NCI-H2227 treated with DMSO at 0.1 percent for 48 hours (cell line): ENCODE results near the gene CCDC57.

Source experiments
- DNase-seq: peaks from one replicate; lab custom pipeline; 2025; lab: John Stamatoyannopoulos, UW

CCDC57 gene

GRCh38 chr17:82246040-82246364 lies 33.4 kb upstream of the CCDC57 start:
- no peak for DNase-seq

DNA sequence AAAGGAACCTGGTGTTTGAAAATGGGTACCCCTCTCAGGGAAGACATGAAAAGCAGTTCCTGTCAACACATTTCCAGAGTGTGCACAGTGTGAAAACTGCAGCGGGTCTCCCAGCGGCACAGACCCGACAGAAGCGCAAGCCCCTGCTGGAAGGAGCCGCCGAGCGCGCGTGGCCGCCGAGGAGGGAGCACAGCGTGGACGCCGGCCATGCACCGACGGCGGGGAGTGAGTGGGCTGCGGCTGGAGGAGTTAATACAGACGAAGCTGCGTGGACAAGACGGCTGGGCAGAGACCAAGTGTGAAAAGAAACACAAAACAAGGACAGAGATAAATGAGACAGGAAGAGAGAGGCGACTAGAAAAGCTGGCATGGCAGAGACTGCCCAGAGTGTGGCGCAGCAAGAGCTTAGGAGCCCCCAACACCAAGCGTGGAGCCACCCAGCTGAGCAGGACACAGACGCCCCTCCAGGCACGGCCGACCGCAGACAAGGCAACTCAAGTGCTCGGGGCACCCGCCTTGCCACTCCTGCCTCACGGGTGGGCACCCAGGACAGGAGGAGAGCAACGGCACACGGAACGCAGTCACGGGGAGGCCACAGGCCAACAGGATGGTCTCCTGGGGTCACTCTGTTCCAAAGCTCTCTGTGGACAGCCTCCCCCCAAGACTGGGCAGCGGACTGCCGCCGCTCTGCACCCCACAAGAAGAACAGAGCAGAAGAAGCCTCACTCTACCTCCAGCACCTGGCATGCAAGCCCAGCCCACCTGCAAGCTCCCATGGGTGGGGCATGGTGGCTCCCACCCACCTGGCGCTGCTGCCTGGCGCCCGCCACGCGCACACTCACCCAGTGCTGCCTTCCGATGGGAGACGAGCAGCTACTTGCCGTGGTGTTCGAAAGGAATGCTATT lies 32.7 kb upstream of the CCDC57 start:
- DNase-seq: no peak

GRCh38 chr17:82244413-82245133 lies 31.9 kb upstream of the CCDC57 start:
- DNase-seq: no peak

DNA sequence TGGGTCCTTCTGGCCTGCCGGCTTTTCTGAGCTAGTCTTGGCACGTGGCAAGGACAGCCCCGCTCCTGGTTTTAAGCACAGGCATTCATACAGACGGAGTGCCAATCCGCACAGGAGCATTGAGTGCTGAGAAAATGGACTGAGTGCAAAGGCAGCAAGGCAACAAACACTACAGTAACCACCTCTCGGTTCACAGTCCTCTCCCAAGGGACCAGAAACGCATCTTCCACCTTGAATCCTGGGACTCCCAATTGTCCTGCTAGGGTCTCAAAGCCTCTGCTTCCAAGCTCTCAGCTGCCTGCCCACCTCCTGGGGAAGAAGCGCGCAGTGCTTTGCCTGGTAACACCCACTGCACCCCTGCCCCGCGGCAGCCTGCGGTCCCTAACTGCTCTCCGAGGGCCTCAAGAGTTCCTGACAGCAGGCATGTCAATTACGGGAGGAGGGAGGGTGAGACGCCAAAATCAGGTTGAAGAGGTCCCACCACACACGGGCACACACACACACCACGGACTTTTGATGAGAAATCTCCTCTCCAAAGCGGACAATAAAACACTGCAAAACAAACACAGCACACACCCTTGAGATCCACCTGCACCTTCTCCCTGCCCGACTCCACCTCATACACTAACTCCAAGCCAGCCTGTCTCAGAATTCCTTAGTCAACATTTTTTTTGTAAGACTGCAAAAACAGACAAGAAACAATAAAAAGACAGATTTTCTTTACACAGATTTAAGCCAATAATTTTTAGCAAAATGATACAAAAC lies 31.2 kb upstream of the CCDC57 start:
- no peak for DNase-seq

DNA sequence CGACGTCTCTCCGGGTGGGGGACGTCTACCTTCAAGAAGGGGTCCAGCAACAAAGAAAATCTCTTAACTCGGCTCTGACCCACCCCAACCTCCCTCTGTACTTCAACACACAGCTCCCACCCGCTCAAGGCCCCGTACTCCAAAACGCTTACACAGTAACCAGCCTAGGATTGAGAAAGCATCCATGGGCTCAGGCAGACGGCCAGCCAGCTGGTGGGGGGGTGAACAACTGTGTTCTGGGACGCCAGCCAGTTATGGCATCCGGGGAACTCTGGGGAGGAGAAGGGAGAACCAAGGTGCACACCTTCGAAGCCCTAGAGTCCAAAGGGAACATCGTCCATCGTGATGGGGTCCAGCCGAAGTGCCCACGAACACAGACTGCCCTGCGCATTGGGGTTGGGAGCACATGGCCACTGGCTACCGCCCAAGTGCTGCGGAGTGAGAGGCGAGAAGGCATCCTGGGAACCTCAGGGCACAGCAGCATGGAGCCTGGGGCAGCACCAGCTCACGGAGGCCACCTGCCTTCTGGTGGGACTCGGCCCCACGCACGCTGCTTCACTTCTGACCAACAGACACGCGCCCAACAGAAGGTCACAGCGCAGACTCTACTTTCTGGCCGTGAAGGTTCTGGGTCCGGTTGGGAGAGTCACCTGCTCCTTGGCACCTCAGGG lies 30.5 kb upstream of the CCDC57 start:
- DNase-seq: no peak

- no peak for DNase-seq
Measured at GRCh38 chr17:82242698-82242976, 30.0 kb upstream of the CCDC57 start.

DNA sequence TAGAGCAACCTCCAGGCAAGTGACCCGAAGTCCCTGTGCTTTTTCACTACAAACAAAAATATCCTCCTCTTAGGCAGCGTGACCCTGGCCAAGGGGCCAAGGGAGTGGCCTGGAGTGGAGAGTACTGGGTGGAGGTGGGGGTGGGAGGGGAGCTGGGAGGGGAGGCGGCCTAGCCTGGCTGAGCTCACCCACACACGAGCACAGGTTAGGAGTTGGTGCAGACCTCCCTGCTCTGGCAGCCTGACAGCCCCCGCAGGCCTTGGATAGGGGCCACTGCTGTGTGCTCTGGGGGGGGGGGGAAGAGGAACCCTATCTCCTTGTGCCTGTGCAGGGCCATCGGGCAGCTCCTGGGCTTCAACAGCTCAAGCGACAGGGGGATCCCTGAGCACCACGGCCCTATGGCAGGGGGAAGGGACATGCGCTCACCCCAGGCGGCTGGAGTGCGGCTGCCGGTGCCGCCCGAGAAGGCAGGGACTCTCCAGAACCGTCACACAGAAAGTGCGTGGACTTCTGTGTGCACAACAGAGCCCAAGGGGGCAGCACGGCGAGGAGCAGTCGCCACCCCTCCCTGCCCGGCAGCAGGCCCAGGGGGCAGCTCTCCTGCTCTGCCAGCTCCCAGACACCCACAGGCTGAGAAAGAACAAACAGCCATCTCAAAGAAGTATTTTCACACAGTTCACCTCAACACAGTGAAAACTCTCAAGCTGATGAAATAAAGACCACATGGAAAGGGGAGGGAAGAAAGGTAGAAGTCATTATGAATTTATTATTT lies 29.5 kb upstream of the CCDC57 start:
- no peak for DNase-seq

- no peak for DNase-seq
Measured at GRCh38 chr17:82241183-82241925, 28.7 kb upstream of the CCDC57 start.

DNA sequence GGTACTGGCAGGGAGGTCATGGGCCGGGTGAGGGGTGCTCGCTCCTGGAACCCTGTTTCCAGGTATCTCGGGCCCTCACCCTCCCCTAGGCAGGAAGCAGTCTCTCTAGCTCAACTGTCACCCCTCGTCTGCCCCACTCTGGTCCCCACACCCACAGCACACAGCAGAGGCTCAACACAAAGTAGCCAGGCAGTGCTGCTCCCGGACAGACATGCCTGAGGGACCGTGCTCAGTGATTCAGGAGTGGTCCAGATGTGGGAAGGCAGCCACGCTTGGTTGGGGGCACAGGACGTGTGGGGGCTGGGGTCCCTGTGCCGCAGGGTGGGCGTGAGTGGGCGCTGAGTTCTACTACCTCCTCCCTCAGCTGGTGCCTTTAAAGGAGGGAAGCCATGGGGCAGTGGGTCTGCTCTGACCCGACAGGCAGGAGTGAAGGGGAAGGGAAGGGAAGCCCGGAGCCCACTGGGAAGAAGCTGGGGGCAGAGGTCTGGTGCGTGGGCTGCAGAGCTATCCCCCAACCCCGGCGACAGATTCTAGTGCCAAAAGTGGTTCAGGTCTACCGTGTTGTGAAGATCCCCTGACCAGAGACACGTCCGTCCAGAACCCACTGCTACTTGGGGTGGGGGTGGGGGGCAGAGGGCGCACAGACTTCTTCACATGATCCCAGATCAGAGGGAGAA lies 28.0 kb upstream of the CCDC57 start:
- no peak for DNase-seq

DNA sequence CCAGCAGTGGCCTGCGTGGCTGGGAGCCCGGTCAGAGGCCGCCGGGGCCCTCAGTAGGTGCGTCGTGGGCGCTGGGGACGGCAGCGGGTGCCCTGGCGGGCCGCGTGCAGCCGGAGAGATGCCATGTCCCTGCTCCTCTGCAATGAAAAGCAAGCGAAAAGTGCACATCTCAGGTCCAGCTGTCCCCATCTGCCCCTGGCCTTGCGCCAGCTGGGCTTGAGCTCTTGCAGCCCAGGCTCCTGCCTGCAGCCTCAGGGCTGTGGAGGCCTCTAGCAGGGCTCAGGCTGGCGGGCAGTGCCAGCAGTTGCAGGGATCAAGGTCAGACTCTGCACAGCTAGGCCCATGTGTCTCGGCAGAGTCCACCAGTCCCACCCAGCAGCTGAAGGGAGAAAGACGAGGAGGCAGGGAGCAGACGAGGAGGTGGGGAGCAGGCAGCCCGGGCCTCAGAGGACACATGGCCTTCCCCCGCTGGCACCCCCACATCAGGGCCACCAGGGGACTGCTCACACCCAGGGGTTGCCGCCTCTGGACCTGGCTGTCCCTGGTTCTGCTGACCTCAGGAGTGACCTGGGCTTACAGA lies 27.4 kb upstream of the CCDC57 start:
- DNase-seq: no peak

- DNase-seq: no peak
Measured at GRCh38 chr17:82239401-82239925, 26.8 kb upstream of the CCDC57 start.

GRCh38 chr17:82238472-82239201 lies 26.0 kb upstream of the CCDC57 start:
- peak; percentile 44 for DNase-seq

- no peak for DNase-seq
Measured at GRCh38 chr17:82237746-82238471, 25.3 kb upstream of the CCDC57 start.

DNA sequence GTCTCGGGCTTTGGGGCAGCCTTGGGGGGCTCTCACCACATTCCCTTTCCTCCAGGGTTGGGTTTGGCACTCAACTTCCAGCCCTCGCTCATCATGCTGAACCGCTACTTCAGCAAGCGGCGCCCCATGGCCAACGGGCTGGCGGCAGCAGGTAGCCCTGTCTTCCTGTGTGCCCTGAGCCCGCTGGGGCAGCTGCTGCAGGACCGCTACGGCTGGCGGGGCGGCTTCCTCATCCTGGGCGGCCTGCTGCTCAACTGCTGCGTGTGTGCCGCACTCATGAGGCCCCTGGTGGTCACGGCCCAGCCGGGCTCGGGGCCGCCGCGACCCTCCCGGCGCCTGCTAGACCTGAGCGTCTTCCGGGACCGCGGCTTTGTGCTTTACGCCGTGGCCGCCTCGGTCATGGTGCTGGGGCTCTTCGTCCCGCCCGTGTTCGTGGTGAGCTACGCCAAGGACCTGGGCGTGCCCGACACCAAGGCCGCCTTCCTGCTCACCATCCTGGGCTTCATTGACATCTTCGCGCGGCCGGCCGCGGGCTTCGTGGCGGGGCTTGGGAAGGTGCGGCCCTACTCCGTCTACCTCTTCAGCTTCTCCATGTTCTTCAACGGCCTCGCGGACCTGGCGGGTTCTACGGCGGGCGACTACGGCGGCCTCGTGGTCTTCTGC lies 24.6 kb upstream of the CCDC57 start:
- no peak for DNase-seq

DNA sequence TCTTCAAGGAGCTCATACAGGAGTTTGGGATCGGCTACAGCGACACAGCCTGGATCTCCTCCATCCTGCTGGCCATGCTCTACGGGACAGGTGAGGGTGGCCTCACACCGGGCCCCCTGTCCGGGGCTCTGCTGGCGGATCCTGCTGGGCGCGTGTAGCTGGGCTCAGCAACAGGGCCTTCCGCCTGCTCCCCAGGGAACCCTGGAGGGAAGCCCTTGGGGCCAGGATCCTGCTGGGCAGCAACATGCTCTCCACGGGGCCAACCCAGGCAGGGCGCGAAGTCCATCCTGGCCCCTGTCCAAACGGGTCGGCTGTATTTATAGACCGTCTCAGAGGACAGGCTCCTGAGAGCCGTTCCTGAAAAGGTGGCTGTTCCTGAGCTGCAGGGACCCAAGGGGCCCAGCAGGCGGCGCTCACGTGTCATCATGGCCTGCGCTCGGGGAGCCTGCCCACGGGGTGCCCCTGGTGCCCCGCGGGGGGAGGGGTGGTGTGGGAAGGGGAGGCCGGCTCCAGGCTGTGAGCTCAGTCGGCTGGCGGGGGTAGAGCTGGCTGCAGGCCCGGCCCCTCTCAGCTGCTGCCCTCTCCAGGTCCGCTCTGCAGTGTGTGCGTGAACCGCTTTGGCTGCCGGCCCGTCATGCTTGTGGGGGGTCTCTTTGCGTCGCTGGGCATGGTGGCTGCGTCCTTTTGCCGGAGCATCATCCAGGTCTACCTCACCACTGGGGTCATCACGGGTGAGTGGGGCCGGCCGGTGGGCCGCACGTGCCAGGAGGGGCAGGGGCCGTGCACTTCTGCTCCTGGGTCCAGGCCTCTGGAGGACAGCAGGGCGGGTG lies 23.7 kb upstream of the CCDC57 start:
- no peak for DNase-seq

GRCh38 chr17:82235775-82236141 lies 23.1 kb upstream of the CCDC57 start:
- DNase-seq: no peak
